Upper lobe of left lung (tissue), 6 donors: ENCODE results near the gene RSPH9. TPM values are rescaled to one million over a fixed set of nuclear protein-coding genes. Genes with fewer than 3 reads are reported as not detected.

Experiments used
- ATAC-seq, 2 donors: fragments of 200-7000 bp; cut with Tn5 transposase; one replicate each; pipeline ENCODE4 v1.9.1; 2022; ENCODE audit warnings: mild to moderate bottlenecking in 2 of 2, moderate library complexity in 2 of 2; ENCODE audit not compliant: low FRiP score in 2 of 2
- DNase-seq, 2 donors: peaks; one replicate each; pipeline ENCODE4 v3.0.0-alpha.2; 2019 to 2020
- H3K27ac ChIP-seq, 4 donors: fragments of 200-600 bp; sonication (generic); one replicate each; pipeline ENCODE4 v1.5.1; 2016 to 2019
- H3K27me3 ChIP-seq, 4 donors: fragments of 200-600 bp; sonication (generic); one replicate each; pipeline ENCODE4 v1.5.1; 2017 to 2019
- H3K36me3 ChIP-seq, 4 donors: fragments of 200-600 bp; sonication (generic); one replicate each; pipeline ENCODE4 v1.5.1; 2016 to 2019
- H3K4me1 ChIP-seq, 4 donors: fragments of 200-600 bp; sonication (generic); one replicate each; pipeline ENCODE4 v1.5.1; 2018 to 2019
- H3K4me3 ChIP-seq, 4 donors: fragments of 200-600 bp; sonication (generic); one replicate each; pipeline ENCODE4 v1.5.1; 2017 to 2019; ENCODE audit warnings: mild to moderate bottlenecking in 2 of 4, moderate library complexity in 1 of 4
- H3K9me3 ChIP-seq, 4 donors: fragments of 200-600 bp; sonication (generic); one replicate each; pipeline ENCODE4 v1.5.1; 2018 to 2019
- CTCF ChIP-seq, 6 experiments: fragments of 450-650 bp in 4 of 6; fragments of 200-600 bp in 2 of 6; sonication (generic) in 2 of 6; IDR thresholded peaks; one replicate each; pipeline ENCODE4 v1.5.1; 2016 to 2019; ENCODE audit warnings: antibody characterized with exemption in 6 of 6
- EP300 ChIP-seq, 4 donors: sonication (generic); formaldehyde crosslinking; IDR thresholded peaks; one replicate each; pipeline ENCODE4 v1.5.1; 2017; ENCODE audit warnings: antibody characterized with exemption in 4 of 4, control low read depth in 2 of 4
- POLR2A ChIP-seq, 4 donors: fragments of 450-650 bp; IDR thresholded peaks; one replicate each; pipeline ENCODE4 v1.5.1; 2016 to 2017; ENCODE audit warnings: antibody characterized with exemption in 4 of 4, mild to moderate bottlenecking in 2 of 4
- POLR2AphosphoS5 ChIP-seq, 2 donors: sonication (generic); formaldehyde crosslinking; IDR thresholded peaks; one replicate each; pipeline ENCODE4 v1.5.1; 2017; ENCODE audit warnings: antibody characterized with exemption in 2 of 2
- WGBS, 2 donors: methylation state at CpG; one replicate each; pipeline ENCODE4 v1.1.5; 2017 to 2018; 5-methylcytosine and 5-hydroxymethylcytosine counted together
- total RNA-seq, 6 donors: library from RNA; depleted of rRNA in 4 of 6; stranded (reverse); fragments of >200 nt in 4 of 6; gene quantifications; one replicate each; pipeline versions ENCODE4 v1.1.0 to v1.2.1, GENCODE V29; 2016 to 2021
- donor health status: DM: no; HTN: no; CAD: no; lungs with moderate emphysema.
- donor health status: DM: no; HTN: yes; CAD: no; lungs with severe emphysema.

The RSPH9 gene
- total RNA-seq, 6 donors from 2014 or later = 0.20 to 4.2 (median 2.1) TPM

GRCh38 chr6:43712579-43712978, 67.7 kb downstream of the RSPH9 start:
- Histone ChIP-seq H3K27ac (no peak overlapping the region), H3K9me3 (no peaks in the 10 kb centered on the region), H3K27me3 (no peaks in the 10 kb centered on the region), H3K4me3 (no peak overlapping the region), H3K4me1 (peaks cover 22 to 30% (median 27%) of the 10 kb centered on the region in 4 donors), H3K36me3 (no peaks in the 10 kb centered on the region)
- TF ChIP-seq POLR2AphosphoS5 (IDR thresholded peaks at IDR 0.05) (no peak), CTCF (IDR thresholded peaks at IDR 0.05) (no peak), POLR2A (IDR thresholded peaks at IDR 0.05) (no peak)
- WGBS, 2 donors = 81 to 88% methylated on average over 6 of the region's 6 CpGs
- ATAC-seq = no peak
- no peak for DNase-seq

DNA sequence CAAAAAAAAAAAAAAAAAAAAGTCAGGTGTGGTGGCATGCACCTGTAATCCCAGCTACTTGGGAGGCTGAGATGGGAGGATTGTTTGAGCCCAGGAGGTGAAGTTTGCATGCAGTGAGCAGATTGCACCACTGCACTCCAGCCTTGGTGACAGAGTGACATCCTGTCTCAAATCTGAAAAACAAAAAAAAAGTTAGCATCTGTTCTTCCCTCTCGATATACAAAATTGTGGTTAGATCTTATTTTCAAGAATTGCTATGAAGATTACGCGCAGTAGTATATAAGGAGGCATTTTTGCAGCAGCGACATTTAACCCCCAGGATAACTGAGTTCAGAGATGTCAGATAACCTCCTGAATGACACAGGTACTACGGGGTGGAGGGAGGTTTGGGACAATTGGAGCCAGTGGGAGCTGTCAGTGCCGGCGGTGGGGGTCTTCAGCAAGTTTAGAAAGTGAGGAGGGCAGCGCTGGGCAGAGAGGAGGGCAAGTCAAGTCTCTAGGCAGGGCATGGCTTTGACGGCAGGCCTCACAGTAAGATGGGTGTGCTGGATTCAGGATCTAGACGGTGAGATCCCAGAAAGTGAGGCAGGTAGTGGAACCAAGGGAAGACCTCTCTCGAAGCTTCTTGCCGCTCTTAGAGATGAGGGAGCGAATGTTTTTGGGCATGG, 68.9 kb downstream of the RSPH9 start:
- no peak for DNase-seq
- Histone ChIP-seq H3K36me3 (no peaks in the 10 kb centered on the region), H3K27me3 (no peaks in the 10 kb centered on the region), H3K27ac (peak overlapping the region in 1 of 4 donors; percentile 1), H3K4me1 (peaks cover 19 to 31% (median 24%) of the 10 kb centered on the region in 4 donors), H3K4me3 (no peak overlapping the region), H3K9me3 (no peaks in the 10 kb centered on the region)
- TF ChIP-seq CTCF (IDR thresholded peaks at IDR 0.05) = no peak
- WGBS, 2 donors = 90 to 91% methylated on average over 13 of the region's 13 CpGs
- no peak for ATAC-seq

DNA sequence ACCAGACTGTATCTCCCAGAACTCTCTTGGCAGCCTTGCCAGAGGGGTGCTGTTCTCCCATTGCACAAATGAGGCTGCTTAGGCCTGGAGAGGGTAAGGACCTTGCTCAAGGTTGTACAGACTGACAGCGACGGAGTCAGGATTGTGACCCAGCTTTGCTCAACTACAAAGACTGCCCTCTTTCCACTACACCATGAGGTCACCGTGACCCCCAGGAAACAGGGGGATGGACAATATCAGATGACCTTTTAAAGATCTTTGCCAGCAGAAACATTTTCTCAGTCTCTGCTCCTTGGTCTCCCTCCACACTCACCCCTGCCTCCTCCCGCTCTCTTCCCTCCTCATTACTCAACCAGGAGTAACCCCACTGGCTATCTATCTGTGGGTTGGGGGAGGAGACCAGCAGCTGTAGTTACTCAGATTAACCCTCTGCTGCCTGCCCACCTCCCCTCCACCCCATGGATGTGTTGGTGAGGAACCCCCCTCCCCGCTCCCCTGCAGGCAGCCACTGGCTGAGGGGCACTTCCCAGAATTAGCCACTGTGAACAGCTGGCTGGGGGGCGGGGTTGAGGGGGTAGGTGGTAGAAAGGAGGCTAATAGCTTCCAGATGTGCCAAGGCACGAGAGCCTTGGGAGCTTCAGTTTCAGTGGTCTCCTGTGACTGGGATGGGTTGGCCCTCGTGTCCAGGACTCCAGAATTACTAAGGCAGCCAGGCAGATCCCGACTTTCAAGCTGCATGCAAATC, 69.6 kb downstream of the RSPH9 start:
- no peaks in the 10 kb centered on the region for H3K9me3 ChIP-seq
- ATAC-seq (peak in 1 of 2 donors; percentile 32), DNase-seq (no peak)
- no peak overlapping the region for H3K4me3 ChIP-seq
- no peaks in the 10 kb centered on the region for H3K36me3 ChIP-seq
- TF ChIP-seq POLR2A (IDR thresholded peaks at IDR 0.05) (no peak), POLR2AphosphoS5 (IDR thresholded peaks at IDR 0.05) (no peak), CTCF (IDR thresholded peaks at IDR 0.05) (no peak), EP300 (IDR thresholded peaks at IDR 0.05) (no peak)
- peak overlapping the region in 1 of 4 donors; percentile 21 for H3K27ac ChIP-seq
- 73 to 90% methylated on average over 7 to 9 of the region's 9 CpGs for WGBS, 2 donors
- no peaks in the 10 kb centered on the region for H3K27me3 ChIP-seq
- peaks cover 12 to 23% (median 18%) of the 10 kb centered on the region in 4 donors for H3K4me1 ChIP-seq

- no peaks in the 10 kb centered on the region for H3K27me3 ChIP-seq
- 83 to 94% methylated on average over 4 to 5 of the region's 5 CpGs for WGBS, 2 donors
- peaks cover 7 to 20% (median 15%) of the 10 kb centered on the region in 4 donors for H3K4me1 ChIP-seq
- no peaks in the 10 kb centered on the region for H3K9me3 ChIP-seq
- ATAC-seq (no peak), DNase-seq (no peak)
- no peak for TF ChIP-seq POLR2A (IDR thresholded peaks at IDR 0.05)
- TF ChIP-seq CTCF (IDR thresholded peaks at IDR 0.05) = no peak
- TF ChIP-seq EP300 (IDR thresholded peaks at IDR 0.05) = no peak
- TF ChIP-seq POLR2AphosphoS5 (IDR thresholded peaks at IDR 0.05) = no peak
- H3K36me3 ChIP-seq = no peaks in the 10 kb centered on the region
- H3K27ac ChIP-seq = peak overlapping the region in 2 of 4 donors; percentile 15 to 70
- no peak overlapping the region for H3K4me3 ChIP-seq
Measured at GRCh38 chr6:43715056-43715788, 70.4 kb downstream of the RSPH9 start.
